ENCODE results near the gene LPCAT2. TPM values are rescaled to one million over a fixed set of nuclear protein-coding genes. Genes with fewer than 3 reads are reported as not detected.

LPCAT2 gene
- total RNA-seq = 2.8 and 8.7 TPM in 2 replicates

DNA sequence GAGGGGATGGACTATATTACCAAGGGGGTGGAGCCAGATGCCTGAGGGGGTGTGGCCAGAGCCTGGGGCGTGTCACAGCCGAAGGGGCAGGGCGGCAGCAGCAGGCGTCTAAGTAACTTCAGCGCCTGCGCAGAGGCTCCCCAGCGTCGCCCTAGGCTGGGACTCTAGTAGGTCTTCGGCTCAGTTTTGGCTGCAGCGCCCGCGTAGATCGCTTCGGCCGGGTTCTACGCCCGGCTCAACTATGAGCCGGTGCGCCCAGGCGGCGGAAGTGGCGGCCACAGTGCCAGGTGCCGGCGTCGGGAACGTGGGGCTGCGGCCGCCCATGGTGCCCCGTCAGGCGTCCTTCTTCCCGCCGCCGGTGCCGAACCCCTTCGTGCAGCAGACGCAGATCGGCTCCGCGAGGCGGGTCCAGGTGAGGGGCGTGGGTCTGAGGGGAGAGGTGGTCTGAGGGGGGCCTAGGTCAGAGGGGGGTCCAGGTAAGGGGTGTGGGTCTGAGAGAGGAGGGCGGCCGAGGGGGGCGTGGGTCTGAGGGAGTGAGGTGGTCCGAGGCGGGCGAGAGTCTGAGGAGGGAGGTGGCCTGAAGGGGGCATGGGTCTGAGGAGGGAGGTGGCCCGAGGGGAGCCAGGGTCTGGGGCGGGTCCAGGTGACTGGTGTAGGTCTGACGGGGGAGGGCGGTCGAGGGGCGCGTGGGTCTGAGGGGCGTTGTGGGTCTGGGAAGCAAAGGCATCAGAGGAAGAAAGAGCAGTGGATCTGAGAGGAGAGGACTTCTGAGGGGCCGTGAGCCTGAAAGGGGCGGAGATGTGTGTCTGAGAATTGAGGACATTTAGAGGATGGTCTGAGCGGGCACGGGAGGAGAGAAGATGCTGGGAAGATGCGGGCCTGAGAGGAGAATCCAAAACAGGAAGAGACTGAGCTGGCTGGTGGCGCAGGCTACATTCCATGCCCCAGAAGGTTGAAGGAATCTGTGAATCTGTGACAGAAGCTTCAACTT, at the start of gene LPCAT2:
Gene LPCAT2, plus strand, starts transcription at position 132 of the 991 bp plus-strand sequence. Its CDS starts 110 bp downstream, at position 242.
- peak; percentile 62 to 91 for DNase-seq (ENCODE audit: low read depth in 2 of 2)

- DNase-seq (ENCODE audit: low read depth in 2 of 2) = no peak
Measured at GRCh38 chr16:55462241-55462640, 46.6 kb upstream of the LPCAT2 start.

DNA sequence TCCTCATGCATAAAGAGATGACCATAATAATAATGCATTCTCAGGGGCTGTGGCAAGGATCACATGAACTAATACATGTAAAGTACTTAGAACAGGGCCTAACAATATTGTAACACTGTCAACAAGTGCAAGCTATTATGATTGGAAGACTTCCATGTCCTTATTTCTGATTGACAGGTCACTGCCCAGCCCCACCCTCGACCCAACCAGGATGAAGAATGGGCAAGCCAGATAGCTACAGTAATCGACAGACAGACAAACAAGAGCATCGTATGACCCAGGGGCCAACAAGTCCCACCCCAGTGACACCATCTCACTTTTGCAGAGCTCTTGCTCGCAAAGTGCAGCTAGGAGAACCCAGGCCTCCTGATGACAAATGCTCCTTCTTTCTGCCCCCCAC, 44.5 kb upstream of the LPCAT2 start:
- DNase-seq (ENCODE audit: low read depth in 2 of 2) = no peak

- peak; percentile 84 to 88 for DNase-seq (ENCODE audit: low read depth in 2 of 2)
Measured at GRCh38 chr16:55465077-55465896, 43.6 kb upstream of the LPCAT2 start.

GRCh38 chr16:55466209-55466608, 42.7 kb upstream of the LPCAT2 start:
- no peak for DNase-seq (ENCODE audit: low read depth in 2 of 2)

DNA sequence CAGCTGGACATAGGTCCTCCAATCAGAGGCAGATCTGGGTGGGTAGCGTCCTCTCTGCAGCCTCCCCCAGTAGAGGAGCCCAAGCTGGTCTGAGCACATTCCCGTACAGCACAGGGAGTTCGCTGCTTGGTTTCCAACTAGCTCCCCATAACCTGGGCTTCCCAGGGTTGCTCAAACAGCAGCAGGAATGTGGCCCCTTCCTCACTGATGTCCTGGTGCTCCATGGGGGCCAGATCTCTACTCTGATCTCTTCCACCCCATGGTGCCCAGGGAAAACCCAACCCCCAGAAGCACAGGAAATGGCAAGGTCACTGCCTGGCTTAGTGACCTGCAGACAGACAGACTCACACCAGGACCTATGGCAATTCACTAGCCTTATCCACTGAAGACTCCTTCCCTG, 41.0 kb upstream of the LPCAT2 start:
- DNase-seq (ENCODE audit: low read depth in 2 of 2) = no peak

GRCh38 chr16:55468352-55468990, 40.4 kb upstream of the LPCAT2 start:
- DNase-seq (ENCODE audit: low read depth in 2 of 2) = no peak

- no peak for DNase-seq (ENCODE audit: low read depth in 2 of 2)
Measured at GRCh38 chr16:55469821-55470532, 38.9 kb upstream of the LPCAT2 start.

DNA sequence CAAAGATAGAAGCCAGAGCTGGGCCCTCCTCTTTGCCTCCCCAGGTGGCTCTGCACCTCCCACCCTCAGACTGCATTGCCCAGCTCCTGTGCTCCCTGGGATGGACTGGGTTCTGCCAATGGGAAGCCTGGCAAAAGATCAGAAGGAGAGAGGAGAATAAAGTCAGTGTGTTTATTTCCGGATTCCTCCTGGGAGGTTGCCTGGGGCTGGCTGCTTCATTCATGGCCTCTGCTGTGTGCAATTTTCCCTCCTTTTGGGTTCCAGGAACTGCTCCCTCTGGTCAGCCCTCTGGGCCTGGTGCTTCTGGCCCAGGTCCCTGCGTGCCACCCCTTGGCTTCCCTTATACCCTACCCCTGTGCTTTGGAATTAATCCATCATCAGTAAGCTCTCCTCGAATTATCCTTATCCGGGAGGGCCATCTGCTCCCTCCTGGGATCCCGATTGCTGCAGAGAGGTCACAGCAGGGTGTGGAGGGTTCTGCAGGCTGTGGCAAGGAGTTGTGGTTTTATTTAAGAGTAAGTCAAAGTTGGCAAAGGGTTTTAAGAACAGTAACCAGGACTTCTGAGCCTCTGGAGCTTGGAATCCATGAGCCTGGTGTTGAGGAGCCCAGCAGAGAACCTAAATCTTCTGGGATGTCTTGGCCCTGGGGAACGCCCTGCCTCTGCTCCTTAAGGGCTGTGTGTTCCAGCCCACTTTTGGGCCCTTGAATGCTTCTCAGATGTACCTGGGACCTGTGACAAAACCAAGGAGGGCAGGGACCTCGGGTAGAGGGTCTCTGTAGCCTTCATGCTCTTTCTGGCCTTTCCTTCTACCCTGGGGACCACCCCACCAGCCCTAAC, 38.1 kb upstream of the LPCAT2 start:
- no peak for DNase-seq (ENCODE audit: low read depth in 2 of 2)

DNA sequence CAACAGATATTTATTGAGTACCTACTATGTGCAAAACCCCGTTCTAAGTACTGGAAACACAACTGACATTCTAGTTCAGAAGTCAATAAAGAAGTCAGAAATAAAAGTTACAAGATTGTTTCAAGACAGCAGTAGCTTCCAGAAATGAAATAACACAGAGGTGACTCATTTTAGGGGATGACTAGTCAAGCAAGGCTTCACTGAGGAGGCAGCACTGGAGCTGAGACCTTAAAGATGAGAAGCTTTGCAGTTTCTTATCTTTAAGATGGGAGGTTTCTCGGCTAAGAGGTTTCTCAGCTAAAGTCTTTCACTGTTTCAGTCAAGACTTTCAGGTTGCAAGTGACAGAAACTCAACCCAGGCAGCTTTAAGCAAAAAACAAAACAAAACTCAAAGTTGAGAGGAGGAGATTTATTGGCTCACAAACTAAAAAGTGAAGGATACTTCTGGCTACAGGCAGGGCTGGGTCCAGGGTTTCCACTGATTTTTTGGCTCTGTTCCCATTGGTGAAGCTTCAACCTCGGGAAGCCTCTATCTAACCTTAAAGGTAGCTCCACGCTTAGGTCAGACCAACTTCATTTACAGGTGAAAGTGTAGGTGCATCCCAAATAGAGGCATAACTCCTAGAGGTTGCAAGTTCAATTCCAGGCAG, 37.3 kb upstream of the LPCAT2 start:
- DNase-seq (ENCODE audit: low read depth in 2 of 2) = peak in 1 of 2 donors; percentile 73

DNA sequence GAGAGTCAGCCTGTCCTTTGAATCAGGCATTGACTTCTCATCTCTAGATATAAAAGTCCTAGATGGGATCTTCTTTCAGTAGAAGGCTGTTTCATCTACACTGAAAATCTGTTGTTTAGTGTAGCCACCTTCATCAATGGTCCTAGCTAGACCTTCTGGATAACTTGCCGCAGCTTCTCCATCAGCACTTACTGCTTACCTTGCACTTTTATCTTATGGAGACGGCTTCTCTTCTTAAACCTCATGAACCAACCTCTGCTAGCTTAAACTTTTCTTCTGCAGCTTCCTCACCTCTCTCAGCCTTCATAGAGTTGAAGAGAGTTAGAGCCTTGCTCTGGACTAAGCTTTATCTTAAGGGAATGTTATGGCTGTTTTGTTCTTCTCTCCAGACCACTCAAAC, 35.3 kb upstream of the LPCAT2 start:
- DNase-seq (ENCODE audit: low read depth in 2 of 2) = no peak

DNA sequence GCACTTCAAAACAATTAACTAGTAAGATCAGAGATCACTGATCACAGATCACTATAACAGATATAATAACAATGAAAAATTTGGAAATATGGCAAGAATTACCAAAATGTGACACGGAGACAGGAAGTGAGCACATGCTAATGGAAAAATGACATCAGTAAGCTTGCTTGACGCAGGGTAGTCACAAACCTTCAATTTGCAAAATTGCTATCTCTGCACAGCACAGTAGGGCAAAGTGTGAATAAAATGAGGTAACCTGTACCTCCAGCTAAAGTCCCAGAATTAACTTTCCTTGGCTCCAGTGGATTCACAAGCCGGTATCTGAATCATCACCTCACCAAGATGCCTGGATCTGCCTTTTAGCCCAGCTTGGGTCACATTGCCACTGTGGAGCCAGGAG, 34.1 kb upstream of the LPCAT2 start:
- DNase-seq (ENCODE audit: low read depth in 2 of 2) = no peak

DNA sequence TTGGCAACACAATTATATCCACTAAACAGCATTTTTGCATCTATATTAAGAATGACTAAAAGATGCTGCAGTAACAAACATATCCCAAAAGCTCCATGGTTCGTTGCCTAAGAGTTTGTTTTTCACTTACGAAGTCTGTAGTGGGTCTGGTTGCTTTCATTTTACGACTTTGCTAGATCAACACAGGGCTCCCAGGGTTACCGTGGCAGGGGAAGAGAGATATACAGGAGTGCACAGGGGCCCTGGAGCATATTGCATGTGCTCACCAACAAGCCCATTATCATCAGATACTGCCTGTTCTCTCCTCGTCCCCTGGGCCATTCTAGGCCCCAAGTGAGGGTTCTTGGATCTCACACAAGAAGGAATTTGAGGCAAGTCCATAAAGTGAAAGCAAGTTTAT, 33.0 kb upstream of the LPCAT2 start:
- DNase-seq (ENCODE audit: low read depth in 2 of 2) = no peak

GRCh38 chr16:55476625-55477533, 32.0 kb upstream of the LPCAT2 start:
- DNase-seq (ENCODE audit: low read depth in 2 of 2) = no peak

DNA sequence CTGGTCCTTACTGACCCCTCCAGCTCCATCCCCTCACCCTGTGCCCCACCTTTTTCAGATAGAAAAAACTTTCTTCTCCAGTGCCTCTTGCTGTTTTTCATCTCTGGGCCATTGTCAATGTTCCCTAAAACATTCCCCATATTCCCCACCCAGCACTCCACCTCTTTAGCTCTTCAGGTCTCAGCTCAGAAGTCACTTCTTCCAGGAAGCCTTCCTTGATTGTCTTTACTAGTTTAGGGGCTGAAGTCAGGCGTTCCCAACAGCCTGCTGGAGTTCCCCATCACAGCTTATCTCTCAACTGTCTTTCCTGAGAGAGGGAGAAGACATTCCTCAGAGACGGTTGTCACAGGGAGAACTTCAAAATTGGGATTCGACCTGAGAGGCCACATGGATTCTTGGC, 31.1 kb upstream of the LPCAT2 start:
- DNase-seq (ENCODE audit: low read depth in 2 of 2) = no peak

DNA sequence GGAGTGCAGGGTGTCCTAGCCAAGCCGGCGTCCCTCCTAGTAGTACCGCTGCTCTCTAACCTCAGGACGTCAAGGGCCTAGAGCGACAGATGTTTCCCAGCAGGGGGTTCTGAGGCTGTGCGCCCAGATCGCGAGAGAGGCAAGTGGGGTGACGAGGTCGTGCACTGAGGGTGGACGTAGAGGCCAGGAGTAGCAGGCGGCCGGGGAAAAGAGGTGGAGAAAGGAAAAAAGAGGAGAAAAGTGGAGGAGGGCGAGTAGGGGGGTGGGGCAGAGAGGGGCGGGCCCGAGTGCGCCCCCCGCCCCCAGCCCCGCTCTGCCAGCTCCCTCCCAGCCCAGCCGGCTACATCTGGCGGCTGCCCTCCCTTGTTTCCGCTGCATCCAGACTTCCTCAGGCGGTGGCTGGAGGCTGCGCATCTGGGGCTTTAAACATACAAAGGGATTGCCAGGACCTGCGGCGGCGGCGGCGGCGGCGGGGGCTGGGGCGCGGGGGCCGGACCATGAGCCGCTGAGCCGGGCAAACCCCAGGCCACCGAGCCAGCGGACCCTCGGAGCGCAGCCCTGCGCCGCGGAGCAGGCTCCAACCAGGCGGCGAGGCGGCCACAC, 29.9 kb upstream of the LPCAT2 start, which contains the start of gene MMP2:
Gene MMP2, plus strand, starts transcription at position 372 of the 603 bp plus-strand sequence. CDS start 282 bp downstream, outside the sequence.
- peak in 1 of 2 donors; percentile 64 for DNase-seq (ENCODE audit: low read depth in 2 of 2)

GRCh38 chr16:55479430-55480140, 29.3 kb upstream of the LPCAT2 start:
- peak in 1 of 2 donors; percentile 36 for DNase-seq (ENCODE audit: low read depth in 2 of 2)
